H9 (cell line): ENCODE data around the gene SBNO1. TPM values are rescaled to one million over a fixed set of nuclear protein-coding genes. Genes with fewer than 3 reads are reported as not detected.

ENCODE experiments used
- DNase-seq: peaks from one replicate; pipeline ENCODE4 v3.0.0-alpha.2; 2017
- H2AFZ ChIP-seq: one replicate; pipeline ENCODE4 v1.6.1; 2013; ENCODE audit warnings: mild to moderate bottlenecking, low read length, control low read depth, moderate library complexity
- H2AK5ac ChIP-seq: 2 replicates; pipeline ENCODE4 v1.6.1; 2013; ENCODE audit warnings: low read length, control low read depth, mixed read lengths; ENCODE audit not compliant: insufficient read length
- H2BK120ac ChIP-seq: one replicate; pipeline ENCODE4 v1.6.1; 2013; ENCODE audit warnings: low read depth, mild to moderate bottlenecking, low read length, control low read depth, inconsistent platforms; ENCODE audit not compliant: poor library complexity, severe bottlenecking
- H2BK12ac ChIP-seq: 2 replicates; pipeline ENCODE4 v1.6.1; 2013; ENCODE audit warnings: low read length, control low read depth, mixed read lengths, low read depth; ENCODE audit not compliant: insufficient read length
- H2BK15ac ChIP-seq: 2 replicates; pipeline ENCODE4 v1.6.1; 2013; ENCODE audit warnings: low read depth, low read length, control low read depth
- H2BK20ac ChIP-seq: one replicate; pipeline ENCODE4 v1.6.1; 2013; ENCODE audit warnings: low read depth, mild to moderate bottlenecking, low read length, control low read depth, inconsistent platforms; ENCODE audit not compliant: poor library complexity, severe bottlenecking
- H2BK5ac ChIP-seq: 2 replicates; pipeline ENCODE4 v1.6.1; 2013; ENCODE audit warnings: low read length, control low read depth, mixed read lengths; ENCODE audit not compliant: insufficient read length
- H3K14ac ChIP-seq: 2 replicates; pipeline ENCODE4 v1.6.1; 2013; ENCODE audit warnings: low read length, control low read depth; ENCODE audit not compliant: insufficient read depth
- H3K18ac ChIP-seq: 2 replicates; pipeline ENCODE4 v1.6.1; 2013; ENCODE audit warnings: low read depth, mild to moderate bottlenecking, mixed read lengths, low read length, control low read depth; ENCODE audit not compliant: insufficient read length
- H3K23ac ChIP-seq: 2 replicates; pipeline ENCODE4 v1.6.1; 2013; ENCODE audit warnings: low read length, control low read depth, mixed read lengths, low read depth; ENCODE audit not compliant: insufficient read length
- H3K23me2 ChIP-seq: 2 replicates; pipeline ENCODE4 v1.6.1; 2013; ENCODE audit warnings: low read depth, mild to moderate bottlenecking, mixed read lengths, low read length, control low read depth; ENCODE audit not compliant: insufficient read length, poor library complexity, severe bottlenecking
- H3K27ac ChIP-seq: 2 replicates; pipeline ENCODE4 v1.5.1; 2013; ENCODE audit warnings: low read length, control low read depth, mixed read lengths, low read depth; ENCODE audit not compliant: insufficient read length
- H3K27me3 ChIP-seq: 2 replicates; pipeline ENCODE4 v1.6.1; 2013; ENCODE audit warnings: low read length, control low read depth, inconsistent platforms; ENCODE audit not compliant: insufficient read depth
- H3K4ac ChIP-seq: 2 replicates; pipeline ENCODE4 v1.6.1; 2013; ENCODE audit warnings: low read depth, mild to moderate bottlenecking, control low read depth, inconsistent platforms, low read length, moderate library complexity
- H3K4me1 ChIP-seq: 2 replicates; pipeline ENCODE4 v1.6.1; 2013; ENCODE audit warnings: low read length, control low read depth, inconsistent platforms; ENCODE audit not compliant: insufficient read depth
- H3K4me2 ChIP-seq: 2 replicates; pipeline ENCODE4 v1.6.1; 2013; ENCODE audit warnings: low read length, control low read depth, mixed read lengths; ENCODE audit not compliant: insufficient read length, insufficient read depth
- H3K56ac ChIP-seq: 2 replicates; pipeline ENCODE4 v1.6.1; 2013; ENCODE audit warnings: low read depth, mild to moderate bottlenecking, mixed read lengths, low read length, control low read depth; ENCODE audit not compliant: insufficient read length
- H3K79me1 ChIP-seq: 2 replicates; pipeline ENCODE4 v1.6.1; 2013; ENCODE audit warnings: low read depth, mild to moderate bottlenecking, moderate library complexity, low read length, control low read depth, inconsistent platforms; ENCODE audit not compliant: insufficient read depth, poor library complexity, severe bottlenecking
- H3K79me2 ChIP-seq: 2 replicates; pipeline ENCODE4 v1.6.1; 2013; ENCODE audit warnings: low read length, control low read depth, inconsistent platforms; ENCODE audit not compliant: insufficient read depth
- H3K9ac ChIP-seq: 2 replicates; pipeline ENCODE4 v1.6.1; 2013; ENCODE audit warnings: low read length, control low read depth, mixed read lengths; ENCODE audit not compliant: insufficient read length; ENCODE audit errors: extremely low read depth
- H3K9me3 ChIP-seq: one replicate; pipeline ENCODE4 v1.6.1; 2013; ENCODE audit warnings: low read depth, low read length, inconsistent platforms; ENCODE audit not compliant: control insufficient read depth
- H3T11ph ChIP-seq: one replicate; pipeline ENCODE4 v1.6.1; 2013; ENCODE audit warnings: mild to moderate bottlenecking, low read length, control low read depth, inconsistent platforms
- H4K20me1 ChIP-seq: one replicate; pipeline ENCODE4 v1.6.1; 2013; ENCODE audit not compliant: control insufficient read depth, insufficient read length, insufficient read depth
- H4K5ac ChIP-seq: 2 replicates; pipeline ENCODE4 v1.6.1; 2013; ENCODE audit warnings: low read depth, mild to moderate bottlenecking, mixed read lengths, low read length, control low read depth; ENCODE audit not compliant: insufficient read length
- H4K8ac ChIP-seq: replicated peaks from 2 replicates; pipeline ENCODE4 v1.6.1; 2013; ENCODE audit warnings: low read length, control low read depth, mixed read lengths, low read depth; ENCODE audit not compliant: insufficient read length
- H4K91ac ChIP-seq: 2 replicates; pipeline ENCODE4 v1.6.1; 2013; ENCODE audit warnings: low read depth, mild to moderate bottlenecking, moderate library complexity, mixed read lengths, low read length, control low read depth; ENCODE audit not compliant: insufficient read length
- H3K27ac Mint-ChIP-seq, 3 experiments: 2 replicates in 2 of 3; 3 replicates in 1 of 3; pipeline ENCODE4 v1.8.0; 2020 to 2021; ENCODE audit warnings: mixed read lengths in 3 of 3, mild to moderate bottlenecking in 1 of 3, moderate library complexity in 1 of 3
- H3K27me3 Mint-ChIP-seq: 2 replicates; pipeline ENCODE4 v1.8.0; 2021; ENCODE audit warnings: low read depth, mild to moderate bottlenecking, moderate library complexity, mixed read lengths
- H3K36me3 Mint-ChIP-seq, 3 experiments: 2 replicates in 2 of 3; 3 replicates in 1 of 3; pipeline ENCODE4 v1.8.0; 2020 to 2021; ENCODE audit warnings: low read depth in 3 of 3, mixed read lengths in 3 of 3; ENCODE audit not compliant: insufficient read depth in 1 of 3
- H3K4me1 Mint-ChIP-seq, 2 experiments: 2 replicates each; pipeline ENCODE4 v1.8.0; 2020; ENCODE audit warnings: mixed read lengths in 2 of 2
- H3K4me3 Mint-ChIP-seq, 2 experiments: 2 replicates in 1 of 2; 3 replicates in 1 of 2; pipeline ENCODE4 v1.8.0; 2020 to 2021; ENCODE audit warnings: mild to moderate bottlenecking in 2 of 2, mixed read lengths in 2 of 2, moderate library complexity in 1 of 2
- H3K9me3 Mint-ChIP-seq, 2 experiments: 2 replicates in 1 of 2; 3 replicates in 1 of 2; pipeline ENCODE4 v1.8.0; 2020; ENCODE audit warnings: mild to moderate bottlenecking in 2 of 2, mixed read lengths in 2 of 2, moderate library complexity in 1 of 2
- WGBS: extraction: QIAGEN DNeasy Blood & Tissue Kit; methylation state at CpG from one replicate; pipeline ENCODE4 v1.1.7; 2013; ENCODE audit warnings: missing lambda C conversion rate, low lambda C conversion rate, mixed read lengths; ENCODE audit not compliant: insufficient read length; ENCODE audit errors: extremely low coverage; 5-methylcytosine and 5-hydroxymethylcytosine counted together
- total RNA-seq: library from RNA; stranded (reverse); gene quantifications from 2 replicates; pipeline ENCODE4 v1.2.1, GENCODE V29; 2021
- TF ChIP-seq, protein P1 (sequence below): fragments of 200-600 bp; sonication (generic); conservative IDR thresholded peaks from 3 replicates; pipeline ENCODE4 v1.8.0; 2021; ENCODE audit warnings: antibody characterized with exemption, mild to moderate bottlenecking

SBNO1 gene
- total RNA-seq, 1 experiment from 2014 or later = 47.5 TPM

GRCh38 chr12:123263196-123263817 lies 101.3 kb downstream of the SBNO1 start:
- Mint-ChIP-seq H3K9me3 (peaks cover 0 to 9% of the 10 kb centered on the region in 2 experiments; a peak in 1 of 5 replicates), H3K4me3 (no peak overlapping the region), H3K27me3 (no peaks in the 10 kb centered on the region), H3K27ac (peak overlapping the region; percentile 24 to 93 (median 89); a peak in 4 of 7 replicates), H3K36me3 (peaks cover 43 to 93% (median 88%) of the 10 kb centered on the region in 3 experiments), H3K4me1 (peaks cover 57 to 61% of the 10 kb centered on the region in 2 experiments)
- Histone ChIP-seq H3T11ph (no peak overlapping the region), H3K4me2 (no peak overlapping the region), H3K23ac (no peak overlapping the region), H2BK15ac (no peak overlapping the region), H3K14ac (no peak overlapping the region), H3K4ac (no peak overlapping the region), H3K79me2 (peaks cover 9% of the 10 kb centered on the region; the same call in 1 of the 2 replicates), H2AFZ (no peak overlapping the region), H4K91ac (no peak overlapping the region), H4K8ac (no peak overlapping the region), H3K4me1 (peaks cover 2% of the 10 kb centered on the region; the same call in 1 of the 2 replicates), H4K20me1 (no peaks in the 10 kb centered on the region), H2BK12ac (no peak overlapping the region), H3K79me1 (peaks cover 2% of the 10 kb centered on the region), H3K27ac (no peak overlapping the region), H4K5ac (no peak overlapping the region), H3K18ac (no peak overlapping the region), H3K23me2 (no peaks in the 10 kb centered on the region), H2AK5ac (no peak overlapping the region), H3K9me3 (no peaks in the 10 kb centered on the region), H2BK120ac (no peak overlapping the region), H2BK5ac (no peak overlapping the region), H3K27me3 (no peaks in the 10 kb centered on the region), H3K56ac (no peak overlapping the region), H3K9ac (no peak overlapping the region), H2BK20ac (no peak overlapping the region)
- WGBS = no CpG with 5 or more reads among the region's 8 CpGs
- no peak for DNase-seq
- TF ChIP-seq, protein P1, sequence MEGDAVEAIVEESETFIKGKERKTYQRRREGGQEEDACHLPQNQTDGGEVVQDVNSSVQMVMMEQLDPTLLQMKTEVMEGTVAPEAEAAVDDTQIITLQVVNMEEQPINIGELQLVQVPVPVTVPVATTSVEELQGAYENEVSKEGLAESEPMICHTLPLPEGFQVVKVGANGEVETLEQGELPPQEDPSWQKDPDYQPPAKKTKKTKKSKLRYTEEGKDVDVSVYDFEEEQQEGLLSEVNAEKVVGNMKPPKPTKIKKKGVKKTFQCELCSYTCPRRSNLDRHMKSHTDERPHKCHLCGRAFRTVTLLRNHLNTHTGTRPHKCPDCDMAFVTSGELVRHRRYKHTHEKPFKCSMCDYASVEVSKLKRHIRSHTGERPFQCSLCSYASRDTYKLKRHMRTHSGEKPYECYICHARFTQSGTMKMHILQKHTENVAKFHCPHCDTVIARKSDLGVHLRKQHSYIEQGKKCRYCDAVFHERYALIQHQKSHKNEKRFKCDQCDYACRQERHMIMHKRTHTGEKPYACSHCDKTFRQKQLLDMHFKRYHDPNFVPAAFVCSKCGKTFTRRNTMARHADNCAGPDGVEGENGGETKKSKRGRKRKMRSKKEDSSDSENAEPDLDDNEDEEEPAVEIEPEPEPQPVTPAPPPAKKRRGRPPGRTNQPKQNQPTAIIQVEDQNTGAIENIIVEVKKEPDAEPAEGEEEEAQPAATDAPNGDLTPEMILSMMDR = no peak
